Measurements from ENCODE around the gene UROS. TPM values are rescaled to one million over a fixed set of nuclear protein-coding genes. Genes with fewer than 3 reads are reported as not detected.

Gene UROS
- total and polyA plus RNA-seq, 2 experiments from 2014 or later, result 83.1 to 87.8 TPM

DNA sequence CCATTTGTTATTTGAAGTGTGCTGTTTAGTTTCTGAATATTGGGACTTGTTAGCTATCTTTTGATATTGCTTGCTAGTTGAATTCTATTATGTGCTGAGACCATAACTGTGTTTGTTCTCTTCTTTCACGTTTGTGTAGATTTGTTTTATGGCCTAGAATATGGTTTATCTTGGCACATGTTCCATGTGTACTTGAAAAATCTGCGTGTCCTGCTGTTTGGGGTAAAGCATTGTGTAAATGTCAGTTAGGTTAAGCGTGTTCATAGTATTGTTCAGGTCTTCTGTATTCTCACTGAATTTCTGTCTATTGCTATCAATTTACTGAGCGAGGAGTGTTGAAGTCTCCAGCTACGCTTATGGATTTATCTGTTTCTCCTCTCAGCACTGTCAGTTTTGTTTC, 66.9 kb downstream of the UROS start:
- in situ Hi-C loops (cut with MboI), result no loop called here
- TF ChIP-seq EZH2 (IDR thresholded peaks at IDR 0.05; ENCODE audit: insufficient read depth, poor library complexity, severe bottlenecking) (no peak), EZH2phosphoT487 (IDR thresholded peaks at IDR 0.05; ENCODE audit: insufficient read depth, low read depth) (no peak)
- Histone ChIP-seq H3K36me3 (ENCODE audit: low read depth) (peaks cover 57% of the 10 kb centered on the region), H3K4me1 (ENCODE audit: insufficient read depth) (no peaks in the 10 kb centered on the region), H3K9me3 (ENCODE audit: low read depth) (no peaks in the 10 kb centered on the region), H3K27ac (no peak overlapping the region), H4K20me1 (ENCODE audit: insufficient read depth) (no peaks in the 10 kb centered on the region), H2AFZ (no peak overlapping the region), H3K79me2 (ENCODE audit: insufficient read depth) (peaks cover 16% of the 10 kb centered on the region), H3K9ac (no peak overlapping the region), H3K4me2 (ENCODE audit: unreplicated experiment) (no peak overlapping the region), H3K9me2 (ENCODE audit: insufficient read depth) (no peaks in the 10 kb centered on the region), H3F3A (ENCODE audit: insufficient read depth) (no peaks in the 10 kb centered on the region), H3K4me3 (no peak overlapping the region), H3K27me3 (replicated peaks; ENCODE audit: insufficient read depth) (no peaks in the 10 kb centered on the region)
- WGBS, 2 experiments (ENCODE audit: low coverage in 1 of 2, low lambda C conversion rate in 2 of 2, missing lambda C conversion rate in 2 of 2), result 76 to 83% methylated on average over 5 of the region's 5 CpGs
- no peak for DNase-seq

DNA sequence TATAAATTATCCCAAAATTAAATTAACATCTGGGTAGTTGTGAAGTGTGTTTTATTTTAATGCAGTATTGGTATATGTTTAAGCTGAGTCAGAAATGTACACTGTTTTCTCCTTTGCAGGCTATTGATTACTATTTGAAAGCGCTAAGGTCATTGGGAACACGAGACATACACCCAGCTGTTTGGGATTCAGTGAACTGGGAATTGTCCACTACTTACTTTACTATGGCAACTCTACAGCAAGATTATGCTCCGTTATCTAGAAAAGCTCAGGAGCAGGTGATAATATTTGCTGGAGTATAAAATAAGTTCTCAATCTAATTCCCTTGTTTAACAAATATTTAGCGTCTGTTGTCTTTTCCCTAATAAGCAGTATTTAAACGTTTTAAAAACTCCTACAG, 75.6 kb downstream of the UROS start:
- no peak for DNase-seq
- Histone ChIP-seq H2AFZ (no peak overlapping the region), H3K9me3 (ENCODE audit: low read depth) (no peaks in the 10 kb centered on the region), H3K9me2 (ENCODE audit: insufficient read depth) (no peaks in the 10 kb centered on the region), H3K27me3 (replicated peaks; ENCODE audit: insufficient read depth) (no peaks in the 10 kb centered on the region), H3K79me2 (ENCODE audit: insufficient read depth) (no peaks in the 10 kb centered on the region), H3K9ac (no peak overlapping the region), H3K4me2 (ENCODE audit: unreplicated experiment) (no peak overlapping the region), H3K4me1 (ENCODE audit: insufficient read depth) (no peaks in the 10 kb centered on the region), H4K20me1 (ENCODE audit: insufficient read depth) (no peaks in the 10 kb centered on the region), H3K27ac (no peak overlapping the region), H3F3A (ENCODE audit: insufficient read depth) (no peaks in the 10 kb centered on the region), H3K36me3 (ENCODE audit: low read depth) (peaks cover 68% of the 10 kb centered on the region), H3K4me3 (no peak overlapping the region)
- in situ Hi-C loops (cut with MboI), result no loop called here
- TF ChIP-seq EZH2 (IDR thresholded peaks at IDR 0.05; ENCODE audit: insufficient read depth, poor library complexity, severe bottlenecking), result no peak
- no peak for TF ChIP-seq EZH2phosphoT487 (IDR thresholded peaks at IDR 0.05; ENCODE audit: insufficient read depth, low read depth)
- 95 to 98% methylated on average over 5 of the region's 5 CpGs for WGBS, 2 experiments (ENCODE audit: low coverage in 1 of 2, low lambda C conversion rate in 2 of 2, missing lambda C conversion rate in 2 of 2)

DNA sequence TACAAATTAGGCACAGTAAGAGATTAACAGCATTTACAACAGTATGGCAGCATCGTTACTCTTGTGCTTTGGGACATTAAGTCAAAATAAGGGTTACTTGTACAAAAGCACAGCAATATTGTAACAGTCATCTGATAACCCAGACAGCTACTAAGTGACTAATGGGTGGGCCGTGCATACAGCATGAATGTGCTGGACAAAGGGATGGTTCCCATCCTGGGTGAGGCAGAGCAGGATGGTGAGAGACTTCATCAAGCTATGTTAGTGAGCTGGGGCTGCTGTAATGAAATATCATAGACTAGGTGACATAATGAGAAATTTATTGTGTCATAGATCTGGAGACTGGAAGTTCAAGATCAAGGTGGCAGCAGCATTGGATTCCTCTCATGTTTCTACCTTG, 78.1 kb downstream of the UROS start:
- no peaks in the 10 kb centered on the region for H4K20me1 ChIP-seq (ENCODE audit: insufficient read depth)
- TF ChIP-seq EZH2 (IDR thresholded peaks at IDR 0.05; ENCODE audit: insufficient read depth, poor library complexity, severe bottlenecking) (no peak), EZH2phosphoT487 (IDR thresholded peaks at IDR 0.05; ENCODE audit: insufficient read depth, low read depth) (no peak)
- no peaks in the 10 kb centered on the region for H3K4me1 ChIP-seq (ENCODE audit: insufficient read depth)
- H3K9me3 ChIP-seq (ENCODE audit: low read depth), result no peaks in the 10 kb centered on the region
- H3K79me2 ChIP-seq (ENCODE audit: insufficient read depth), result no peaks in the 10 kb centered on the region
- no peaks in the 10 kb centered on the region for H3K27me3 ChIP-seq (replicated peaks; ENCODE audit: insufficient read depth)
- no peak overlapping the region for H3K9ac ChIP-seq
- H3K36me3 ChIP-seq (ENCODE audit: low read depth), result peaks cover 70% of the 10 kb centered on the region
- in situ Hi-C loops (cut with MboI), result no loop called here
- H3F3A ChIP-seq (ENCODE audit: insufficient read depth), result no peaks in the 10 kb centered on the region
- H3K4me2 ChIP-seq (ENCODE audit: unreplicated experiment), result no peak overlapping the region
- H3K9me2 ChIP-seq (ENCODE audit: insufficient read depth), result no peaks in the 10 kb centered on the region
- H3K4me3 ChIP-seq, result no peak overlapping the region
- H3K27ac ChIP-seq, result no peak overlapping the region
- H2AFZ ChIP-seq, result no peak overlapping the region
- 95 to 96% methylated on average over 2 of the region's 2 CpGs for WGBS, 2 experiments (ENCODE audit: low coverage in 1 of 2, low lambda C conversion rate in 2 of 2, missing lambda C conversion rate in 2 of 2)
- peak; percentile 7 for DNase-seq

GRCh38 chr10:125742465-125742864, 80.6 kb downstream of the UROS start:
- Histone ChIP-seq H3K27ac (no peak overlapping the region), H3K79me2 (ENCODE audit: insufficient read depth) (no peaks in the 10 kb centered on the region), H3K9ac (no peak overlapping the region), H4K20me1 (ENCODE audit: insufficient read depth) (no peaks in the 10 kb centered on the region), H3K27me3 (replicated peaks; ENCODE audit: insufficient read depth) (no peaks in the 10 kb centered on the region), H3F3A (ENCODE audit: insufficient read depth) (no peaks in the 10 kb centered on the region), H3K36me3 (ENCODE audit: low read depth) (peaks cover 82% of the 10 kb centered on the region), H3K9me3 (ENCODE audit: low read depth) (no peaks in the 10 kb centered on the region), H3K4me1 (ENCODE audit: insufficient read depth) (no peaks in the 10 kb centered on the region), H3K4me2 (ENCODE audit: unreplicated experiment) (no peak overlapping the region), H2AFZ (no peak overlapping the region), H3K4me3 (no peak overlapping the region), H3K9me2 (ENCODE audit: insufficient read depth) (no peaks in the 10 kb centered on the region)
- TF ChIP-seq EZH2phosphoT487 (IDR thresholded peaks at IDR 0.05; ENCODE audit: insufficient read depth, low read depth) (no peak), EZH2 (IDR thresholded peaks at IDR 0.05; ENCODE audit: insufficient read depth, poor library complexity, severe bottlenecking) (no peak)
- in situ Hi-C loops (cut with MboI), result no loop called here
- WGBS, 2 experiments (ENCODE audit: low coverage in 1 of 2, low lambda C conversion rate in 2 of 2, missing lambda C conversion rate in 2 of 2), result 32 to 34% methylated on average over 2 of the region's 2 CpGs
- DNase-seq, result peak; percentile 39
